ENCODE results near the gene ARMC8.

Gene ARMC8

GRCh38 chr3:138310494-138310893 is 123.4 kb downstream of the ARMC8 start:
- DNase-seq (ENCODE audit: low spot score) = no peak

GRCh38 chr3:138314751-138315150 is 127.7 kb downstream of the ARMC8 start:
- DNase-seq (ENCODE audit: low spot score) = no peak

GRCh38 chr3:138317687-138318086 is 130.6 kb downstream of the ARMC8 start:
- DNase-seq (ENCODE audit: low spot score) = no peak

GRCh38 chr3:138323971-138324370 is 136.9 kb downstream of the ARMC8 start:
- DNase-seq (ENCODE audit: low spot score) = no peak

- DNase-seq (ENCODE audit: low spot score) = no peak
Observed at GRCh38 chr3:138325990-138326389, 138.9 kb downstream of the ARMC8 start.

GRCh38 chr3:138326866-138327595 is 139.9 kb downstream of the ARMC8 start:
- DNase-seq (ENCODE audit: low spot score) = no peak

GRCh38 chr3:138327831-138328230 is 140.7 kb downstream of the ARMC8 start:
- no peak for DNase-seq (ENCODE audit: low spot score)

- no peak for DNase-seq (ENCODE audit: low spot score)
Observed at GRCh38 chr3:138328341-138328740, 141.2 kb downstream of the ARMC8 start.

GRCh38 chr3:138329127-138329983 is 142.3 kb downstream of the ARMC8 start, which contains the start of gene NME9:
Gene NME9 (minus strand): TSS chr3:138329851. CDS start chr3:138329335, 516 bp downstream.
- peak; percentile 89 for DNase-seq (ENCODE audit: low spot score)

GRCh38 chr3:138329984-138330293 is 142.8 kb downstream of the ARMC8 start:
- no peak for DNase-seq (ENCODE audit: low spot score)

GRCh38 chr3:138331143-138331894 is 144.2 kb downstream of the ARMC8 start:
- no peak for DNase-seq (ENCODE audit: low spot score)

GRCh38 chr3:138332472-138333073 is 145.5 kb downstream of the ARMC8 start:
- no peak for DNase-seq (ENCODE audit: low spot score)

GRCh38 chr3:138334608-138335007 is 147.5 kb downstream of the ARMC8 start:
- DNase-seq (ENCODE audit: low spot score) = no peak

- no peak for DNase-seq (ENCODE audit: low spot score)
Observed at GRCh38 chr3:138336454-138336999, 149.4 kb downstream of the ARMC8 start.

- no peak for DNase-seq (ENCODE audit: low spot score)
Observed at GRCh38 chr3:138338244-138338643, 151.1 kb downstream of the ARMC8 start.

- no peak for DNase-seq (ENCODE audit: low spot score)
Observed at GRCh38 chr3:138338811-138339210, 151.7 kb downstream of the ARMC8 start.

GRCh38 chr3:138340511-138340910 is 153.4 kb downstream of the ARMC8 start:
- DNase-seq (ENCODE audit: low spot score) = no peak

- no peak for DNase-seq (ENCODE audit: low spot score)
Observed at GRCh38 chr3:138344754-138345153, 157.7 kb downstream of the ARMC8 start.
